Putamen (tissue), 1 donor: ENCODE measurements around the gene TTLL5.
A peak's percentile ranks its signal among the peaks of the same experiment; 100 is the strongest.

Experiments used
- DNase-seq: peaks from one replicate; pipeline ENCODE4 v3.0.0-alpha.2; 2016; ENCODE audit warnings: low spot score

TTLL5 gene

GRCh38 chr14:75794615-75795038 is 133.6 kb downstream of the TTLL5 start:
- peak; percentile 23 for DNase-seq

GRCh38 chr14:75800792-75801191 is 139.7 kb downstream of the TTLL5 start:
- no peak for DNase-seq

- no peak for DNase-seq
These were observed 141.4 kb downstream of the TTLL5 start for GRCh38 chr14:75802486-75802885.

- no peak for DNase-seq
These were observed 142.7 kb downstream of the TTLL5 start for GRCh38 chr14:75803765-75804164.

GRCh38 chr14:75804570-75805275 is 143.7 kb downstream of the TTLL5 start:
- DNase-seq: no peak

GRCh38 chr14:75805646-75806045 is 144.6 kb downstream of the TTLL5 start:
- DNase-seq: no peak

GRCh38 chr14:75806352-75806832 is 145.3 kb downstream of the TTLL5 start:
- DNase-seq: no peak

- no peak for DNase-seq
These were observed 146.8 kb downstream of the TTLL5 start for GRCh38 chr14:75807667-75808360.

- no peak for DNase-seq
These were observed 150.2 kb downstream of the TTLL5 start for GRCh38 chr14:75811136-75811829.

- no peak for DNase-seq
These were observed 150.9 kb downstream of the TTLL5 start for GRCh38 chr14:75811872-75812499.

- DNase-seq: no peak
These were observed 151.6 kb downstream of the TTLL5 start for GRCh38 chr14:75812622-75813021.

GRCh38 chr14:75820761-75821160 is 159.7 kb downstream of the TTLL5 start:
- no peak for DNase-seq

- no peak for DNase-seq
These were observed 160.9 kb downstream of the TTLL5 start for GRCh38 chr14:75821831-75822521.

- DNase-seq: no peak
These were observed 161.6 kb downstream of the TTLL5 start for GRCh38 chr14:75822522-75823141.

GRCh38 chr14:75823334-75823733 is 162.3 kb downstream of the TTLL5 start:
- DNase-seq: no peak

- DNase-seq: no peak
These were observed 163.3 kb downstream of the TTLL5 start for GRCh38 chr14:75824318-75824717.

GRCh38 chr14:75825147-75825592 is 164.1 kb downstream of the TTLL5 start:
- DNase-seq: no peak

- no peak for DNase-seq
These were observed 165.6 kb downstream of the TTLL5 start for GRCh38 chr14:75826599-75826998.

GRCh38 chr14:75827331-75827730 is 166.3 kb downstream of the TTLL5 start:
- DNase-seq: no peak

GRCh38 chr14:75829316-75829715 is 168.3 kb downstream of the TTLL5 start:
- no peak for DNase-seq

- peak; percentile 6 for DNase-seq
These were observed 170.4 kb downstream of the TTLL5 start for GRCh38 chr14:75831455-75831854.
